Measurements from ENCODE around the gene XYLT2. TPM values are rescaled to one million over a fixed set of nuclear protein-coding genes. Genes with fewer than 3 reads are reported as not detected.
"Not testable (repeated sequence)": the region's sequence is repeated elsewhere in the genome, so short reads cannot be mapped to it uniquely, and the experiment has no call there.

XYLT2 gene
- total RNA-seq, result 10 to 100 TPM; 15.6 to 28.5 TPM

DNA sequence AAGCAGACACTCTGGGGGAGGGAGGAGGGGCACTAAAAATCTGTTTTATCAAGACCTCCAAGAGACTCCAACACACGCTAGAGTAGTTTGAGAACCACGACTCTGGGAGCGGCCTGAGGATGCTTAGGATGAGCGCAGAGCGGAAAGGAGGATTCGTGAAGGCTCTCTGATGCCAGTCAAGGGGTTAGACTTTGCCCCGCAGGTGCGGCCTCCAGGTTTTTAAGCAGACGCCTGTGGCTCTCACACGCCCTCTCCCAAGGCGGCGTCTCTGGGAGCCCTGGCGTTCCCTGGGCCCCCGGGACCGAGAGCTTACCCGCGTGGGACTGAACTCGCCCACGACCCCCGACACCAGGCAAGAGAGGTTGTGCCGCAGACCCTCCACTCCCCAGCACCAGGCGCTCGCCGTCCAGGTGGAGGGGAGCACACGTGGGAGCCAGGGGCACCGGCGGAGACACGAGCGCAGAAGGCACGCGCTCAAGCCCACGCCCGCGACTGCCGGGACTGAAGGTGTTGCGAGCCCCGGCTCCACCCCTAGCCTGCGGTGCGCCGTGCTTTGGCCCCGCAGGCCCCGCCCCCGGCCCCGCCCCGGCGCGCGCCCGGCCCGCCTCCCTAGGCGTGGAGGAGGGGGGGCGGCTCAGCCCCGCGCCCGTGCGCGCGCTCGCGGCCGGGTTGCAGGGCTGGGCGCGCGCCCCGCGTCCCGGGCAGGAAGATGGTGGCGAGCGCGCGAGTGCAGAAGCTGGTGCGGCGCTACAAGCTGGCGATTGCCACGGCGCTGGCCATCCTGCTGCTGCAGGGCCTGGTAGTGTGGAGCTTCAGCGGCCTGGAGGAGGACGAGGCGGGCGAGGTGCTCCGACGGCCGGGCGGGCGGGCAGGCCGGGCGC lies at the start of gene XYLT2:
Gene XYLT2, plus strand, starts transcription at position 695 of the 881 bp plus-strand sequence. Its CDS starts 15 bp downstream, at position 710.
- no peak for TF ChIP-seq CTCF (IDR thresholded peaks at IDR 0.05)
- DNase-seq, result peak; percentile 93
- no peaks in the 10 kb centered on the region for H3K27me3 ChIP-seq
- H3K27ac ChIP-seq, result peak within 1 kb of the TSS; percentile 42
- H3K9ac ChIP-seq (ENCODE audit: low read depth in 2 of 2, low read length in 2 of 2), result peak within 1 kb of the TSS; percentile 84 to 93
- intact Hi-C loops (cut with DNase I), result no loop called here
- peaks cover 7% of the 10 kb centered on the region for H3K4me1 ChIP-seq
- H3K36me3 ChIP-seq, result no peaks in the 10 kb centered on the region
- H3K4me3 ChIP-seq, result peak within 1 kb of the TSS; percentile 79
- no peaks in the 10 kb centered on the region for H3K9me3 ChIP-seq

DNA sequence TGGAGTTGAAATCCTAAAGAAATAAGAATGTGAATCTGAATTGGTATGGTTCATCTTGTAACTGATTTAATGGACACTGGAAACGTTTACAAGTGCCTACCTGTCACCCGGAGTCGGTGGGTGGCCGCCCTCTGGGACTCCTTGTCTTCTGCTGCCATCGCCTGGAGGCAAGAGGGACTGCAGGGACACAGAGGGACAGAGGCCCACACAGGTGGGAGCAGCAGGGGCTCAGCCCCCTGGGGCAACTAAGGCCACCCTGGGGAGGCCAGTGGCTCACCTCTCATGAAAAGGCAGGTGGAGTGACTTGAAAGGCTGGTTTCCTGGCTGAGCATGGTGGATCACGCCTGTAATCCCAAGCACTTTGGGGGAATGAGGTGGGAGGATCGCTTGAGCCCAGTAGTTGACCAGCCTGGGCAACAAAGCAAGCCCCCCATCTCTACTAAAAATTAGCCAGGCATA lies 48.5 kb upstream of the XYLT2 start:
- no peak overlapping the region for H3K9ac ChIP-seq (ENCODE audit: low read depth in 2 of 2, low read length in 2 of 2)
- no peaks in the 10 kb centered on the region for H3K36me3 ChIP-seq
- H3K27ac ChIP-seq, result no peak overlapping the region
- no peaks in the 10 kb centered on the region for H3K4me1 ChIP-seq
- peak; percentile 97 for TF ChIP-seq CTCF (IDR thresholded peaks at IDR 0.05)
- H3K27me3 ChIP-seq, result no peaks in the 10 kb centered on the region
- intact Hi-C loops (cut with DNase I), result loop anchor here (1.0 to 10.0 kb wide), 2 partner anchors 96 to 203 kb away; partner anchors contain the start of genes COL1A1 and PDK2
- H3K4me3 ChIP-seq, result no peak overlapping the region
- H3K9me3 ChIP-seq, result no peaks in the 10 kb centered on the region
- DNase-seq, result peak; percentile 83

- Histone ChIP-seq H3K9me3 (no peaks in the 10 kb centered on the region), H3K27ac (no peak overlapping the region), H3K9ac (ENCODE audit: low read depth in 2 of 2, low read length in 2 of 2) (no peak overlapping the region), H3K4me3 (no peak overlapping the region), H3K27me3 (no peaks in the 10 kb centered on the region), H3K36me3 (no peaks in the 10 kb centered on the region), H3K4me1 (no peaks in the 10 kb centered on the region)
- intact Hi-C loops (cut with DNase I), result loop anchor here (10.0 kb wide), 1 partner anchor 203 kb away; the partner anchor contains the start of gene PDK2
- DNase-seq, result no peak
- no peak for TF ChIP-seq CTCF (IDR thresholded peaks at IDR 0.05)
Measured at GRCh38 chr17:50298018-50298417, 47.9 kb upstream of the XYLT2 start.

DNA sequence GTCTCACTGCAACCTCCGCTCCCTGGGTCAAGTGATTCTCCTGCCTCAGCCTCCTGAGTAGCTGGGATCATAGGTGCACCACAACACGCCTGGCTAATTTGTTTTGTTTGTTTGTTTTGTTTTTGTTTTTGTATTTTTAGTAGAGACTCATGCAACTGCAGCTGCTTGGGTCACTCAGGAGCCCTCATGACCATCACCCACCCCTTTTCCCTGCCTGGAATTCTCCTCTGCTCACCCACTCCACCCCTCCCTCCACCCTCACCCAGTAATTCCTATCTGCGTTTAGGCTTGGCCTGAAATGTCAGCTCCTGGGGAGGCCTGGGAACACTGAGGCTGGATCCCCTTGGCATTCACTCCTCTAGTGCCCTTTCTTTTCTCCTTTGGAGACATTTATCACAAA lies 46.1 kb upstream of the XYLT2 start:
- no peak for DNase-seq
- intact Hi-C loops (cut with DNase I), result loop anchor here (10.0 kb wide), 1 partner anchor 205 kb away; the partner anchor contains the start of gene PDK2
- TF ChIP-seq CTCF (IDR thresholded peaks at IDR 0.05), result no peak

GRCh38 chr17:50300824-50301223 lies 45.1 kb upstream of the XYLT2 start:
- H3K9ac ChIP-seq (ENCODE audit: low read depth in 2 of 2, low read length in 2 of 2); H3K27ac ChIP-seq; H3K27me3 ChIP-seq; DNase-seq; H3K36me3 ChIP-seq; H3K4me3 ChIP-seq; intact Hi-C loops (cut with DNase I); H3K9me3 ChIP-seq; H3K4me1 ChIP-seq: not testable (repeated sequence)

More for the DNA sequence above, 46.1 kb upstream of the XYLT2 start:
- H3K4me1 ChIP-seq, result no peaks in the 10 kb centered on the region
- no peak overlapping the region for H3K27ac ChIP-seq
- no peaks in the 10 kb centered on the region for H3K9me3 ChIP-seq
- no peak overlapping the region for H3K9ac ChIP-seq (ENCODE audit: low read depth in 2 of 2, low read length in 2 of 2)
- H3K36me3 ChIP-seq, result no peaks in the 10 kb centered on the region
- no peaks in the 10 kb centered on the region for H3K27me3 ChIP-seq
- no peak overlapping the region for H3K4me3 ChIP-seq
